NCI-H2081 treated with DMSO at 0.1 percent for 48 hours (cell line): ENCODE measurements around the gene ACSS1.

ENCODE experiments used
- DNase-seq: peaks from one replicate; lab custom pipeline; 2025; lab: John Stamatoyannopoulos, UW

Gene ACSS1

GRCh38 chr20:25030649-25031207, 27.2 kb downstream of the ACSS1 start:
- DNase-seq: no peak

GRCh38 chr20:25030007-25030648, 27.8 kb downstream of the ACSS1 start:
- no peak for DNase-seq

- no peak for DNase-seq
These were observed 31.8 kb downstream of the ACSS1 start for GRCh38 chr20:25025986-25026605.

GRCh38 chr20:25025091-25025861, 32.7 kb downstream of the ACSS1 start:
- DNase-seq: no peak

- DNase-seq: no peak
These were observed 33.8 kb downstream of the ACSS1 start for GRCh38 chr20:25024171-25024570.

GRCh38 chr20:25023356-25023755, 34.6 kb downstream of the ACSS1 start:
- DNase-seq: no peak

- DNase-seq: no peak
These were observed 35.3 kb downstream of the ACSS1 start for GRCh38 chr20:25022680-25023079.

GRCh38 chr20:25021336-25021735, 36.6 kb downstream of the ACSS1 start:
- no peak for DNase-seq

- DNase-seq: no peak
These were observed 37.0 kb downstream of the ACSS1 start for GRCh38 chr20:25020901-25021301.

- no peak for DNase-seq
These were observed 37.6 kb downstream of the ACSS1 start for GRCh38 chr20:25020345-25020744.

- DNase-seq: no peak
These were observed 38.4 kb downstream of the ACSS1 start for GRCh38 chr20:25019381-25020155.

GRCh38 chr20:25018841-25019240, 39.1 kb downstream of the ACSS1 start:
- DNase-seq: no peak

GRCh38 chr20:25018425-25018824, 39.5 kb downstream of the ACSS1 start:
- no peak for DNase-seq

GRCh38 chr20:25017257-25017803, 40.6 kb downstream of the ACSS1 start:
- DNase-seq: peak; percentile 48

GRCh38 chr20:25016471-25016870, 41.5 kb downstream of the ACSS1 start:
- no peak for DNase-seq

- no peak for DNase-seq
These were observed 42.0 kb downstream of the ACSS1 start for GRCh38 chr20:25015986-25016385.

- DNase-seq: no peak
These were observed 43.1 kb downstream of the ACSS1 start for GRCh38 chr20:25014816-25015215.

GRCh38 chr20:25013478-25014380, 44.2 kb downstream of the ACSS1 start:
- DNase-seq: no peak

GRCh38 chr20:25012616-25013189, 45.2 kb downstream of the ACSS1 start:
- DNase-seq: no peak

- no peak for DNase-seq
These were observed 46.1 kb downstream of the ACSS1 start for GRCh38 chr20:25011831-25012241.
